ENCODE measurements around the gene PCIF1. TPM values are rescaled to one million over a fixed set of nuclear protein-coding genes. Genes with fewer than 3 reads are reported as not detected.

PCIF1 gene
- total RNA-seq, 1 donor from 2014 or later = 43.1 TPM

- Histone ChIP-seq H3K9me3 (no peaks in the 10 kb centered on the region), H3K27me3 (no peaks in the 10 kb centered on the region), H3K36me3 (no peaks in the 10 kb centered on the region), H3K4me3 (no peak overlapping the region), H3K4me1 (peaks cover 12% of the 10 kb centered on the region), H3K27ac (no peak overlapping the region)
- TF ChIP-seq CTCF (IDR thresholded peaks at IDR 0.05) = no peak
- intact Hi-C loops (cut with DNase I) = no loop called here
- DNase-seq = no peak
- ATAC-seq = no peak
Measured at GRCh38 chr20:45907219-45907948, 27.1 kb upstream of the PCIF1 start.

GRCh38 chr20:45908084-45908483 is 26.4 kb upstream of the PCIF1 start:
- ATAC-seq (no peak), DNase-seq (no peak)
- Histone ChIP-seq H3K4me1 (peaks cover 15% of the 10 kb centered on the region), H3K27ac (no peak overlapping the region), H3K27me3 (no peaks in the 10 kb centered on the region), H3K36me3 (no peaks in the 10 kb centered on the region), H3K9me3 (no peaks in the 10 kb centered on the region), H3K4me3 (no peak overlapping the region)
- intact Hi-C loops (cut with DNase I) = no loop called here
- TF ChIP-seq CTCF (IDR thresholded peaks at IDR 0.05) = no peak

- H3K9me3 ChIP-seq = no peaks in the 10 kb centered on the region
- no peak for TF ChIP-seq CTCF (IDR thresholded peaks at IDR 0.05)
- intact Hi-C loops (cut with DNase I) = no loop called here
- ATAC-seq (no peak), DNase-seq (no peak)
- H3K4me1 ChIP-seq = peaks cover 19% of the 10 kb centered on the region
- H3K36me3 ChIP-seq = no peaks in the 10 kb centered on the region
- H3K27ac ChIP-seq = no peak overlapping the region
- H3K27me3 ChIP-seq = no peaks in the 10 kb centered on the region
- H3K4me3 ChIP-seq = no peak overlapping the region
Measured at GRCh38 chr20:45909336-45909808, 25.1 kb upstream of the PCIF1 start.

GRCh38 chr20:45909817-45910669 is 24.4 kb upstream of the PCIF1 start:
- H3K36me3 ChIP-seq = no peaks in the 10 kb centered on the region
- DNase-seq = no peak
- TF ChIP-seq CTCF (IDR thresholded peaks at IDR 0.05) = no peak
- peak overlapping the region; percentile 58 for H3K4me3 ChIP-seq
- no peaks in the 10 kb centered on the region for H3K27me3 ChIP-seq
- ATAC-seq = peak; percentile 19
- intact Hi-C loops (cut with DNase I) = no loop called here
- H3K27ac ChIP-seq = no peak overlapping the region
- H3K4me1 ChIP-seq = peaks cover 25% of the 10 kb centered on the region
- no peaks in the 10 kb centered on the region for H3K9me3 ChIP-seq

GRCh38 chr20:45910670-45911485 is 23.6 kb upstream of the PCIF1 start:
- peak overlapping the region; percentile 58 for H3K4me3 ChIP-seq
- intact Hi-C loops (cut with DNase I) = no loop called here
- H3K27ac ChIP-seq = peak overlapping the region; percentile 80
- no peaks in the 10 kb centered on the region for H3K36me3 ChIP-seq
- no peaks in the 10 kb centered on the region for H3K9me3 ChIP-seq
- H3K4me1 ChIP-seq = peaks cover 25% of the 10 kb centered on the region
- H3K27me3 ChIP-seq = no peaks in the 10 kb centered on the region
- DNase-seq (peak; percentile 94), ATAC-seq (peak; percentile 94)
- no peak for TF ChIP-seq CTCF (IDR thresholded peaks at IDR 0.05)
